Ovary (tissue), 9 donors: ENCODE results near the gene ADGRE3. TPM values are rescaled to one million over a fixed set of nuclear protein-coding genes. Genes with fewer than 3 reads are reported as not detected.

Experiments
- DNase-seq, 5 donors: peaks; one replicate each; pipeline ENCODE4 v3.0.0-alpha.2; 2019 to 2020
- H3K27ac ChIP-seq, 2 donors: fragments of 200-600 bp; one replicate each; pipeline versions ENCODE4 v1.5.1 to v1.8.0; 2019 to 2022
- H3K27me3 ChIP-seq: fragments of 200-600 bp; one replicate; pipeline ENCODE4 v1.8.0; 2022
- H3K36me3 ChIP-seq: fragments of 200-600 bp; sonication (generic); one replicate; pipeline ENCODE4 v1.5.1; 2019
- H3K4me1 ChIP-seq: one replicate; pipeline ENCODE4 v1.8.1; 2013; ENCODE audit warnings: mild to moderate bottlenecking, moderate library complexity; ENCODE audit not compliant: insufficient read depth
- H3K4me3 ChIP-seq: fragments of 200-600 bp; sonication (generic); one replicate; pipeline ENCODE4 v1.5.1; 2017
- H3K9me3 ChIP-seq, 2 donors: fragments of 200-600 bp in 1 of 2; sonication (generic) in 1 of 2; one replicate each; pipeline versions ENCODE4 v1.5.1 to v1.8.1; 2013 to 2019; ENCODE audit warnings: mild to moderate bottlenecking in 1 of 2, moderate library complexity in 1 of 2
- EP300 ChIP-seq: sonication (generic); formaldehyde crosslinking; IDR thresholded peaks from one replicate; pipeline ENCODE4 v1.6.1; 2017; ENCODE audit warnings: antibody characterized with exemption
- POLR2A ChIP-seq: fragments of 450-650 bp; IDR thresholded peaks from one replicate; pipeline ENCODE4 v1.6.1; 2017; ENCODE audit warnings: antibody characterized with exemption, mild to moderate bottlenecking, moderate library complexity
- WGBS, 3 donors: extraction: QIAGEN DNeasy Blood & Tissue Kit in 1 of 3; methylation state at CpG; one replicate each; pipeline versions ENCODE4 v1.1.5 to v1.1.7; 2013 to 2017; 5-methylcytosine and 5-hydroxymethylcytosine counted together
- intact Hi-C, 4 donors: fragments of 100-400 bp; cut with DNase I; formaldehyde crosslinking; loops; one replicate each; pipeline versions ENCODE4 v1.11.0 to v1.15.1; 2022 to 2023
- polyA plus RNA-seq, 2 donors: library from polyadenylated mRNA; stranded (reverse); fragments of 200-250 nt in 1 of 2; fragments of 350-450 nt in 1 of 2; fragmentation: Illumina TruSeq in 1 of 2; extraction: RNeasy Lipid Tissue Mini Kit (QIAGEN cat#74804) in 1 of 2; gene quantifications; one replicate each; pipeline ENCODE4 v1.2.3, GENCODE V29; 2013 to 2014
- total RNA-seq, 7 donors: library from RNA; depleted of rRNA in 2 of 7; stranded (reverse); fragments of >200 nt in 2 of 7; fragmentation: NEBNext Ultra II Directional in 3 of 7; extraction: Animal tissue kit (Norgen Biotek cat#: 25700) in 3 of 7; gene quantifications; one replicate each; pipeline versions ENCODE4 v1.1.0 to v1.2.4, GENCODE V29; 2016 to 2023
- TF ChIP-seq, protein P1 (sequence below), 3 donors: fragments of 450-650 bp in 2 of 3; fragments of 200-600 bp in 1 of 3; IDR thresholded peaks; one replicate each; pipeline versions ENCODE4 v1.5.1 to v1.8.0; 2016 to 2022; ENCODE audit warnings: antibody characterized with exemption in 3 of 3, mild to moderate bottlenecking in 1 of 3
- donor health status: DM: no; HTN: no; CAD: no; lungs with moderate emphysema.
- donor health status: DM: no; HTN: no; CAD: no.
- donor health status: Bipolar disorder and iron deficiency.
- donor health status: DM: yes; HTN: yes; CAD: no.
- donor health status: DM: no; HTN: no; CAD: no.
- donor health status: DM: yes; HTN: yes; CAD: no.

Gene ADGRE3
- total and polyA plus RNA-seq, 9 donors: 0.13 to 0.43 (median 0.15) TPM; not detected in 6

DNA sequence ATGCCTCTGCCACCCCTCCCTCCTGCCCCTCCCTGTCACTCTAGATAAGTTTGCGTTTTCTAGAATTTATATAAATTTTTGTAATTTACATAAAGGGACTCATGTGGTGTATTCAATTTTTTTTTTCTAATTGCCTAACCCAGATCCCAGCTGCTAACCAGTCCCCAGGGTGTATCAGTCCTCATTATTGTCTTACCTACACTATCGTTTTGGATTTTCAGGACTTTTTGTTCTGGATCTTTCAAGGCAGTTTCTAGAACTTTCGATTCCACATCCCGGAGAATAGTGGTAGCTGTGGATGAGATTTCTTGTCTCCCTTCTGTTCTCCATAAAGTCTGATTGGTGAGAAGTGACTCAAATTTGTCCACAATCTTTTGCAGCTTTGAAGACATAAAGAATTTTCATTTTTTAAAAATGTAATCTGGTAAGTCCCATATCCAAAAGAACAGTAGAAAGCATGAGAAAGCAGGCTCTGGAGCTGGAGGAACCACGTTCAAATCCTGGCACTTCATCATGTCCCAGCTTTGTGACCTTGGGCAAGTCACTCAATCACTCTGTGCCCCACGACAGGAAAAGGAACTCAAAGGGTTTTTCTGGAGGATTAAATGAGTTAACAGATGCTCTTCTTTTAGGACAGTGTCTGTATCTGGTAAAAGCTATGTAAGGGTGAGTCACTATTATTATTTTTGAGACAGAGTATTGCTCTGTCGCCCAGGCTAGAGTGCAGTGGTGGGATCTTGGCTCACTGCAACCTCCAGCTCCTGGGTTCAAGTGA lies 19.7 kb downstream of the ADGRE3 start:
- H3K4me3 ChIP-seq: no peak overlapping the region
- no peaks in the 10 kb centered on the region for H3K4me1 ChIP-seq
- WGBS, 3 donors: 59 to 67% (median 60%) methylated on average over 7 of the region's 7 CpGs
- no peaks in the 10 kb centered on the region for H3K9me3 ChIP-seq
- intact Hi-C loops: loop anchor here in 1 of 4 donors (10.0 kb wide), 1 partner anchor 50 kb away; no protein-coding TSS in a partner anchor
- H3K36me3 ChIP-seq: no peaks in the 10 kb centered on the region
- no peak for DNase-seq
- H3K27ac ChIP-seq: no peak overlapping the region
- no peaks in the 10 kb centered on the region for H3K27me3 ChIP-seq
- no peak for TF ChIP-seq EP300
- no peak for TF ChIP-seq POLR2A
- TF ChIP-seq, protein P1, sequence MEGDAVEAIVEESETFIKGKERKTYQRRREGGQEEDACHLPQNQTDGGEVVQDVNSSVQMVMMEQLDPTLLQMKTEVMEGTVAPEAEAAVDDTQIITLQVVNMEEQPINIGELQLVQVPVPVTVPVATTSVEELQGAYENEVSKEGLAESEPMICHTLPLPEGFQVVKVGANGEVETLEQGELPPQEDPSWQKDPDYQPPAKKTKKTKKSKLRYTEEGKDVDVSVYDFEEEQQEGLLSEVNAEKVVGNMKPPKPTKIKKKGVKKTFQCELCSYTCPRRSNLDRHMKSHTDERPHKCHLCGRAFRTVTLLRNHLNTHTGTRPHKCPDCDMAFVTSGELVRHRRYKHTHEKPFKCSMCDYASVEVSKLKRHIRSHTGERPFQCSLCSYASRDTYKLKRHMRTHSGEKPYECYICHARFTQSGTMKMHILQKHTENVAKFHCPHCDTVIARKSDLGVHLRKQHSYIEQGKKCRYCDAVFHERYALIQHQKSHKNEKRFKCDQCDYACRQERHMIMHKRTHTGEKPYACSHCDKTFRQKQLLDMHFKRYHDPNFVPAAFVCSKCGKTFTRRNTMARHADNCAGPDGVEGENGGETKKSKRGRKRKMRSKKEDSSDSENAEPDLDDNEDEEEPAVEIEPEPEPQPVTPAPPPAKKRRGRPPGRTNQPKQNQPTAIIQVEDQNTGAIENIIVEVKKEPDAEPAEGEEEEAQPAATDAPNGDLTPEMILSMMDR (IDR thresholded peaks at IDR 0.05): no peak

DNA sequence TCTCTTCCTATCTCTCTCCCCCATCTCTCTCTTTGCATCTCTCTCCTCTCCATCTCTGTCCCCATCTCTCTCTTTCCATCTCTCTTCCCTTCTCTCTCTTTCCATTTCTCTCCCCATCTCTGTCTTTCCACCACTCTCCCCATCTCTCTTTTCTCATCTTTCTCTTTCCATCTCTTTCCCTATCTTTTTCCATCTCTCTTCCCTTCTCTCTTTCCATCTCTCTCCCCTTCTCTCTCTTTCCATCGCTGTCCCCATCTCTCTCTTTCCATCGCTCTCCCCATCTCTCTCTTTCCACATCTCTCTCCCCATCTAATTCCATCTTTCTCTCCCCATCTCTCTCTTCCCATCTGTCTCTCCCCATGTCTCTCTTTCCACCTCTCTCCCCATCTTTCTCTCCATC lies 24.5 kb downstream of the ADGRE3 start:
- intact Hi-C loops: loop anchor here in 1 of 4 donors (10.0 kb wide), 1 partner anchor 45 kb away; no protein-coding TSS in a partner anchor
- no peaks in the 10 kb centered on the region for H3K27me3 ChIP-seq
- TF ChIP-seq EP300: no peak
- TF ChIP-seq, protein P1 (IDR thresholded peaks at IDR 0.05): no peak
- H3K36me3 ChIP-seq: no peaks in the 10 kb centered on the region
- no peak overlapping the region for H3K4me3 ChIP-seq
- no peak overlapping the region for H3K27ac ChIP-seq
- DNase-seq: no peak
- H3K9me3 ChIP-seq: no peaks in the 10 kb centered on the region
- no peaks in the 10 kb centered on the region for H3K4me1 ChIP-seq
- 53 to 74% (median 63%) methylated on average over 2 of the region's 2 CpGs for WGBS, 3 donors

DNA sequence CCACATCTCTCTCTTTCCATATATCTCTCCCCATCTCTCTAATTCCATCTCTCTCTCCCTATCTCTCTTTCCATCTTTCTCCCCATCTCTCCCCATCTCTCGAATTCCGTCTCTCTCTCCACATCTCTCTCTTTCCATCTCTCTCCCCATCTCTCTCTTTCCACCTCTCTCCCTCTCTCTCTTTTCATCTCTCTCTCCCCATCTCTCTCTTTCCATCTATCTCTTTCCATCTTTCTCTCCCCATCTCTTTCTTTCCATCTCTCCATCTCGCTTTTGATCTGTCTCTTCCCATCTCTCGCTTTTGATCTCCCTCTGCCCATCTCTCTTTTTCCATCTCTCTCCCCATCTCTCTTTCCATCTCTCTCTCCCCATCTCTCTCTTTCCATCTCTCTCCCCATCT lies 25.6 kb downstream of the ADGRE3 start:
- 67 to 73% (median 70%) methylated on average over 4 of the region's 4 CpGs for WGBS, 3 donors
- intact Hi-C loops: no loop called here

DNA sequence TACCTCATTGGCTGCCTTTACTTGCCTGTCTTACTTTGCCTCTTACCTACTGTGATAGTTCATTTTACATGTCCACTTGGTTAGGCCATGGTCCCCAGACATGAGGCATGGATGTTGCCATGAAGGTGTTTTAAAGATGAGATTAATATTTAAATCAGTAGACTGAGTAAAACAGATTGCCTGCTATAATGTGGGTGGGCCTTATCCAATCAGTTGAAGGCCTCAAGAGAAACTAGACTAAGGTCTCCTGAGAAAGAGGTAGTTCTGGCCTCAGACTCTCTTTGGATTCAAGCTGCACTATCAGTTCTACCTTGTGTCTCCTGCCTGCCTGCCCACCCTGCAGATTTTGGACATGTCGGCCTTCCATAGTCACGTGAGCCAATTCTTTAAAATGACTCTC lies 26.1 kb downstream of the ADGRE3 start:
- no peaks in the 10 kb centered on the region for H3K4me1 ChIP-seq
- no peak overlapping the region for H3K4me3 ChIP-seq
- 68 to 88% (median 86%) methylated on average over 2 of the region's 2 CpGs for WGBS, 3 donors
- H3K9me3 ChIP-seq: no peaks in the 10 kb centered on the region
- H3K36me3 ChIP-seq: no peaks in the 10 kb centered on the region
- H3K27me3 ChIP-seq: no peaks in the 10 kb centered on the region
- no peak overlapping the region for H3K27ac ChIP-seq
- DNase-seq: no peak
- intact Hi-C loops: no loop called here
- TF ChIP-seq, protein P1 (IDR thresholded peaks at IDR 0.05): no peak
- TF ChIP-seq EP300: no peak
- no peak for TF ChIP-seq POLR2A

More for the DNA sequence above, 25.6 kb downstream of the ADGRE3 start:
- TF ChIP-seq EP300 (no peak), POLR2A (no peak)
- TF ChIP-seq, protein P1 (IDR thresholded peaks at IDR 0.05): no peak
- Histone ChIP-seq H3K4me1 (no peaks in the 10 kb centered on the region), H3K9me3 (no peaks in the 10 kb centered on the region), H3K36me3 (no peaks in the 10 kb centered on the region), H3K4me3 (no peak overlapping the region), H3K27ac (no peak overlapping the region), H3K27me3 (no peaks in the 10 kb centered on the region)
- DNase-seq: no peak
